Ishikawa (cell line): ENCODE data around the gene TMEM217.

Experiments used
- EP300 ChIP-seq: IDR thresholded peaks from 2 replicates; pipeline ENCODE4 v1.6.1; 2012; ENCODE audit warnings: borderline replicate concordance
- MAX ChIP-seq: IDR thresholded peaks from 2 replicates; pipeline ENCODE4 v1.6.1; 2012
- REST ChIP-seq: IDR thresholded peaks from 2 replicates; pipeline ENCODE4 v1.6.1; 2012; ENCODE audit warnings: low read depth, mild to moderate bottlenecking
- YY1 ChIP-seq: IDR thresholded peaks from 2 replicates; pipeline ENCODE4 v1.6.1; 2012; ENCODE audit warnings: low read depth

- TF ChIP-seq EP300 (no peak), YY1 (no peak), MAX (no peak), REST (no peak)
Observed at GRCh38 chr6:37260444-37260843, 2.5 kb upstream of the TMEM217 start.
